GM19455 (cell line): ENCODE results near the gene NAA20.
"Not testable (repeated sequence)": the region's sequence is repeated elsewhere in the genome, so short reads cannot be mapped to it uniquely, and the experiment has no call there.

ENCODE experiments used
- ATAC-seq: cut with Tn5 transposase; IDR thresholded peaks from one replicate; pipeline ENCODE4 v1.9.1; 2021; ENCODE audit not compliant: unreplicated experiment

The NAA20 gene

GRCh38 chr20:19991308-19991707, 25.9 kb upstream of the NAA20 start:
- no peak for ATAC-seq

GRCh38 chr20:19991854-19992253, 25.3 kb upstream of the NAA20 start:
- no peak for ATAC-seq

GRCh38 chr20:19992996-19993908, 23.9 kb upstream of the NAA20 start:
- no peak for ATAC-seq

- no peak for ATAC-seq
Measured at GRCh38 chr20:19993958-19994669, 23.0 kb upstream of the NAA20 start.

- no peak for ATAC-seq
Measured at GRCh38 chr20:19995220-19995863, 21.8 kb upstream of the NAA20 start.

GRCh38 chr20:19996222-19996621, 20.9 kb upstream of the NAA20 start:
- ATAC-seq = no peak

- no peak for ATAC-seq
Measured at GRCh38 chr20:19996917-19997316, 20.2 kb upstream of the NAA20 start.

GRCh38 chr20:19998990-19999705, 18.0 kb upstream of the NAA20 start:
- ATAC-seq = no peak

GRCh38 chr20:20000211-20000968, 16.8 kb upstream of the NAA20 start:
- ATAC-seq = no peak

GRCh38 chr20:20002101-20002998, 14.8 kb upstream of the NAA20 start:
- no peak for ATAC-seq

GRCh38 chr20:20003031-20003954, 13.9 kb upstream of the NAA20 start:
- ATAC-seq = no peak

- not testable (repeated sequence) for ATAC-seq
Measured at GRCh38 chr20:20003955-20004322, 13.2 kb upstream of the NAA20 start.

- ATAC-seq = no peak
Measured at GRCh38 chr20:20005342-20005741, 11.8 kb upstream of the NAA20 start.

- no peak for ATAC-seq
Measured at GRCh38 chr20:20009784-20010253, 7.3 kb upstream of the NAA20 start.

GRCh38 chr20:20010639-20011500, 6.3 kb upstream of the NAA20 start:
- no peak for ATAC-seq

- no peak for ATAC-seq
Measured at GRCh38 chr20:20012541-20012940, 4.6 kb upstream of the NAA20 start.

GRCh38 chr20:20014659-20015058, 2.5 kb upstream of the NAA20 start:
- ATAC-seq = no peak
